Vagina (tissue), 2 donors: ENCODE data around the gene HSD17B10. TPM values are rescaled to one million over a fixed set of nuclear protein-coding genes. Genes with fewer than 3 reads are reported as not detected.
"Not testable (repeated sequence)": the region's sequence is repeated elsewhere in the genome, so short reads cannot be mapped to it uniquely, and the experiment has no call there.

ENCODE experiments used
- DNase-seq, 2 donors: peaks; one replicate each; pipeline ENCODE4 v3.0.0-alpha.2; 2017; ENCODE audit errors: extremely low spot score in 2 of 2
- H3K27ac ChIP-seq: fragments of 200-600 bp; sonication (generic); one replicate; pipeline ENCODE4 v1.5.1; 2019
- H3K27me3 ChIP-seq: fragments of 200-600 bp; sonication (generic); one replicate; pipeline ENCODE4 v1.5.1; 2019
- H3K36me3 ChIP-seq, 2 donors: fragments of 200-600 bp; sonication (generic); one replicate each; pipeline ENCODE4 v1.5.1; 2017 to 2019
- H3K4me1 ChIP-seq: fragments of 200-600 bp; sonication (generic); one replicate; pipeline ENCODE4 v1.5.1; 2019
- H3K4me3 ChIP-seq, 2 donors: fragments of 200-600 bp; sonication (generic); 1 replicate in 1 of 2; 2 replicates in 1 of 2; pipeline ENCODE4 v1.5.1; 2016 to 2019
- H3K9me3 ChIP-seq: fragments of 200-600 bp; sonication (generic); one replicate; pipeline ENCODE4 v1.5.1; 2019
- CTCF ChIP-seq, 3 experiments: fragments of 450-650 bp in 2 of 3; fragments of 200-600 bp in 1 of 3; sonication (generic) in 1 of 3; IDR thresholded peaks; one replicate each; pipeline ENCODE4 v1.5.1; 2017 to 2019; ENCODE audit warnings: antibody characterized with exemption in 3 of 3, mild to moderate bottlenecking in 2 of 3, moderate library complexity in 2 of 3
- POLR2A ChIP-seq, 2 donors: fragments of 450-650 bp; IDR thresholded peaks; one replicate each; pipeline ENCODE4 v1.6.1; 2017; ENCODE audit warnings: antibody characterized with exemption in 2 of 2, mild to moderate bottlenecking in 2 of 2, moderate library complexity in 2 of 2
- POLR2AphosphoS5 ChIP-seq, 2 donors: sonication (generic); formaldehyde crosslinking; IDR thresholded peaks; one replicate each; pipeline ENCODE4 v1.9.0; 2017; ENCODE audit warnings: antibody characterized with exemption in 2 of 2, mild to moderate bottlenecking in 2 of 2, low read depth in 1 of 2; ENCODE audit not compliant: insufficient read depth in 1 of 2
- intact Hi-C: fragments of 100-400 bp; cut with DNase I; formaldehyde crosslinking; loops from one replicate; pipeline ENCODE4 v1.15.1; 2023
- total RNA-seq: library from RNA; depleted of rRNA; stranded (reverse); fragments of >200 nt; gene quantifications from one replicate; pipeline ENCODE4 v1.2.3, GENCODE V29; 2016

HSD17B10 gene
- total RNA-seq, 1 donor from 2014 or later, result 42.0 TPM

GRCh38 chrX:53479301-53479700, 45.1 kb upstream of the HSD17B10 start:
- Histone ChIP-seq H3K36me3 (no peaks in the 10 kb centered on the region), H3K4me1 (no peaks in the 10 kb centered on the region), H3K9me3 (no peaks in the 10 kb centered on the region), H3K27me3 (no peaks in the 10 kb centered on the region), H3K4me3 (no peak overlapping the region), H3K27ac (no peak overlapping the region)
- intact Hi-C loops, result no loop called here
- DNase-seq, result no peak
- TF ChIP-seq CTCF (IDR thresholded peaks at IDR 0.05), result no peak
- no peak for TF ChIP-seq POLR2AphosphoS5 (IDR thresholded peaks at IDR 0.05; ENCODE audit: insufficient read depth in 1 of 2, low read depth in 1 of 2)
- TF ChIP-seq POLR2A (IDR thresholded peaks at IDR 0.05), result no peak

DNA sequence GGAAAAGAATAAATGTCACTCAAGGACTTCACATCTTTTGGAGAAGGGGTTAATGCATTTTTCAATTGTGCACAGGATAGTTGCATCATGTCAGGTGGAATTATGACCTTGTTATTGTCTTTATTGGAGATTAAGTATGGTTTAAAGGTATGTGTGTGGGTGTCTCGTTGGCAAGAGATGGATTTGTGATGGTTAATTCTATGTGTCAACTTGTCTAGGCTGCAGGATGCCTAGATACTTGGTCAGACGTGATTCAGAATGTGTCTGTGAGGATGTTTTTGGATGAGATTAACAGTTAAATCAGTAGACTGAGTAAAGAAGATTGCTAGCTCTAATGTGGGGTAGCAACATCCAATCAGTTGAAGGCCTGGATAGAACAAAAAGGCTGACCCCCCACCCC, 42.2 kb upstream of the HSD17B10 start:
- H3K27me3 ChIP-seq, result no peaks in the 10 kb centered on the region
- H3K27ac ChIP-seq, result no peak overlapping the region
- no peak for DNase-seq
- TF ChIP-seq CTCF (IDR thresholded peaks at IDR 0.05) (no peak), POLR2A (IDR thresholded peaks at IDR 0.05) (no peak), POLR2AphosphoS5 (IDR thresholded peaks at IDR 0.05; ENCODE audit: insufficient read depth in 1 of 2, low read depth in 1 of 2) (no peak)
- no peaks in the 10 kb centered on the region for H3K4me1 ChIP-seq
- intact Hi-C loops, result no loop called here
- H3K36me3 ChIP-seq, result no peaks in the 10 kb centered on the region
- H3K4me3 ChIP-seq, result no peak overlapping the region
- no peaks in the 10 kb centered on the region for H3K9me3 ChIP-seq

DNA sequence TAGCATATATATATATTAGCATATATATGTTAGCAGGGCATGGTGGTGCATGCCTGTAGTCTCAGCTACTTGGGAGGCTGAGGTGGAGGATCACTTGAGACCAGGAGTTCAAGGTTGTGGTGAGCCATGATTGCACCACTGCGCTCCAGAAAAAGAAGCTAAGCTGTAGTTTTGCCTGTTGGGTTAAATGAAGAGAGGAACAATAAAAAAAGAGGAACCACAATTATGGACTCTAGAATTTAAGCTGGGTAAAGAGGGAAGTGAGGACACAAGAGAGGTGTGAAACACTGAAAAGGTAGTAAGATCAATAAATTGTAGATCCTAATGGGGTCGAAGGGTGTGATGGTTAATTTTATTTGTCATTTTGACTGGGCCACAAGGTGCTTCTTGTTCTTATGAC, 40.5 kb upstream of the HSD17B10 start:
- Histone ChIP-seq H3K9me3 (no peaks in the 10 kb centered on the region), H3K4me1 (no peaks in the 10 kb centered on the region), H3K4me3 (no peak overlapping the region), H3K36me3 (no peaks in the 10 kb centered on the region), H3K27ac (no peak overlapping the region), H3K27me3 (no peaks in the 10 kb centered on the region)
- intact Hi-C loops, result no loop called here
- TF ChIP-seq POLR2A (IDR thresholded peaks at IDR 0.05) (no peak), CTCF (IDR thresholded peaks at IDR 0.05) (no peak), POLR2AphosphoS5 (IDR thresholded peaks at IDR 0.05; ENCODE audit: insufficient read depth in 1 of 2, low read depth in 1 of 2) (no peak)
- no peak for DNase-seq

DNA sequence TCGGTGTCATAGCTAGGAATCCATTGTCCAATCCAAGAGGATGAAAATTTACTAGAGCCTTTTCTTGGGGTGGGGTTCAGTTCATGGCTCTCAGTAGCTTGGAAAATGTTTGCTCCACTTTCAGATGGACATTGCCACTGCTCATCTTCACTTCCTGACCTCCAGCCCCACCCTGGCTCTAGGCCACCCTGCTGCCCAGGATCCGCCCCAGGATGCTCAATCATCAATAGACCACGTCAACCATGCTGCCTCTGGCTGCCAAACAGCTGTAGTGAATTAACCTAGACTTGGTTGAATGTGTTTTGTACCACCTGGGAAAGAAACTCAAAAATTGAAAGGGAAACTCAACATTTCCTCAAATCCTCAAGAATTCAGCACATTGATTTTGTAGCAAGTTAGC, 37.2 kb upstream of the HSD17B10 start:
- no peaks in the 10 kb centered on the region for H3K4me1 ChIP-seq
- no peaks in the 10 kb centered on the region for H3K27me3 ChIP-seq
- no peak overlapping the region for H3K4me3 ChIP-seq
- no peak for TF ChIP-seq CTCF (IDR thresholded peaks at IDR 0.05)
- DNase-seq, result no peak
- no peaks in the 10 kb centered on the region for H3K36me3 ChIP-seq
- H3K9me3 ChIP-seq, result no peaks in the 10 kb centered on the region
- no peak overlapping the region for H3K27ac ChIP-seq
- intact Hi-C loops, result no loop called here

DNA sequence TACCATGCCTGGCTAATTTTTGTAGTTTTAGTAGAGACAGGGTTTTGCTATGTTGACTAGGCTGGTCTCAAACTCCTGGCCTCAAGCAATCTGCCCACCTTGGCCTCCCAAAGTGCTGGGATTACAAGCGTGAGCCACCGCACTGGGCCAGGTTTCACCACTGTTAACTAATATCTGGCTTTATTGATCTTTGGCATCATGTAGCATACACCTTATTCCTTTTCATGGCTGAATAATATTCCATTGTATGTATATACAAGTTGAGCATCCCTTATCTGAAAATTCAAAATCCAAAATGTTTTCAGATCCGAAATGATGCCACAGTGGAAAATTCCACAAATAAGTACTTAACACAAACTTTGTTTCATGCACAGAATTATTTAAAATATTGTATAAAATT, 34.5 kb upstream of the HSD17B10 start:
- H3K9me3 ChIP-seq, H3K27me3 ChIP-seq, H3K4me3 ChIP-seq, DNase-seq, H3K4me1 ChIP-seq, H3K36me3 ChIP-seq, intact Hi-C loops, H3K27ac ChIP-seq: not testable (repeated sequence)

DNA sequence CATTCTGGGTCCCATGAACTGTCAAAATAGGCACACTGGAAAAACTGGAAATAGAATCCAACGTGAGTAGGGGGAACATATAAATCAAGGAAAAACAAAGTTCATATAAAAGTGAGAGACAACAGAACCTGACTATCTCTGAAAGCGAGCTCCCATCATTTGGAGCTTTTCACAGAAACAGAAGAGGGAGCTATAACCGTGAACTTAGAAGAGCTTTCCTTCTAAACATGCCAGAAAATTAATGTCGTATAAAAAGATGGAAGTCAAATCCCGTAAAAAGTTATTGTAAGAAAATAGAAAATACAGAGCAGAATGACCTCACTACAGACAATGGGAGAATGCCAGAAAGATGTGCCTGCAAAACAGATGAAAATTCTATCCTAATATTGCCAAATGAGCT, 23.9 kb upstream of the HSD17B10 start:
- no peak overlapping the region for H3K4me3 ChIP-seq
- intact Hi-C loops, result no loop called here
- H3K36me3 ChIP-seq, result no peaks in the 10 kb centered on the region
- no peak for DNase-seq
- TF ChIP-seq CTCF (IDR thresholded peaks at IDR 0.05) (no peak), POLR2A (IDR thresholded peaks at IDR 0.05) (no peak), POLR2AphosphoS5 (IDR thresholded peaks at IDR 0.05; ENCODE audit: insufficient read depth in 1 of 2, low read depth in 1 of 2) (no peak)
- no peaks in the 10 kb centered on the region for H3K4me1 ChIP-seq
- H3K27me3 ChIP-seq, result no peaks in the 10 kb centered on the region
- no peaks in the 10 kb centered on the region for H3K9me3 ChIP-seq
- no peak overlapping the region for H3K27ac ChIP-seq
